Calu3 (cell line): ENCODE measurements around the gene SLC47A1. TPM values are rescaled to one million over a fixed set of nuclear protein-coding genes. Genes with fewer than 3 reads are reported as not detected.

Experiments used
- BruUV-seq: library from RNA; stranded (reverse); fragments of 400-500 nt; replicated peaks from 2 replicates; lab custom pipeline; 2021; lab: Mats Ljungman, UMichigan
- CTCF ChIA-PET: fragments of 300-600 bp; sonication (Branson Sonifier 250); formaldehyde crosslinking; loops from one replicate; lab custom pipeline; 2022; ENCODE audit warnings: antibody characterized with exemption; lab: Charles Lee
- DNase-seq: peaks from one replicate; pipeline ENCODE4 v3.0.0; 2022
- H3K27ac Mint-ChIP-seq: one replicate; pipeline ENCODE4 v1.8.0; 2022; ENCODE audit warnings: mixed read lengths; ENCODE audit not compliant: unreplicated experiment
- H3K27me3 Mint-ChIP-seq: one replicate; pipeline ENCODE4 v1.8.0; 2022; ENCODE audit warnings: mixed read lengths; ENCODE audit not compliant: unreplicated experiment
- H3K36me3 Mint-ChIP-seq: one replicate; pipeline ENCODE4 v1.8.0; 2022; ENCODE audit warnings: mild to moderate bottlenecking, moderate library complexity, mixed read lengths; ENCODE audit not compliant: insufficient read depth, unreplicated experiment
- H3K4me1 Mint-ChIP-seq: one replicate; pipeline ENCODE4 v1.8.0; 2022; ENCODE audit warnings: mild to moderate bottlenecking, low read depth, mixed read lengths; ENCODE audit not compliant: unreplicated experiment
- H3K4me3 Mint-ChIP-seq: one replicate; pipeline ENCODE4 v1.8.0; 2022; ENCODE audit warnings: mild to moderate bottlenecking, low read depth, moderate library complexity, mixed read lengths; ENCODE audit not compliant: unreplicated experiment
- H3K9me3 Mint-ChIP-seq: one replicate; pipeline ENCODE4 v1.8.0; 2022; ENCODE audit warnings: low read depth, mixed read lengths; ENCODE audit not compliant: unreplicated experiment
- intact Hi-C: fragments of 100-400 bp; cut with micrococcal nuclease; formaldehyde crosslinking; loops from one replicate; pipeline ENCODE4 v1.10.0; 2022; ENCODE audit not compliant: unreplicated experiment
- total RNA-seq: library from RNA; stranded (reverse); gene quantifications from 2 replicates; pipeline ENCODE4 v1.2.3, GENCODE V29; 2022
- TF ChIP-seq, protein P1 (sequence below): fragments of 200-600 bp; IDR thresholded peaks from one replicate; pipeline ENCODE4 v1.8.0; 2022; ENCODE audit warnings: antibody characterized with exemption; ENCODE audit not compliant: unreplicated experiment

The SLC47A1 gene
- total RNA-seq, 1 experiment from 2014 or later: not detected

DNA sequence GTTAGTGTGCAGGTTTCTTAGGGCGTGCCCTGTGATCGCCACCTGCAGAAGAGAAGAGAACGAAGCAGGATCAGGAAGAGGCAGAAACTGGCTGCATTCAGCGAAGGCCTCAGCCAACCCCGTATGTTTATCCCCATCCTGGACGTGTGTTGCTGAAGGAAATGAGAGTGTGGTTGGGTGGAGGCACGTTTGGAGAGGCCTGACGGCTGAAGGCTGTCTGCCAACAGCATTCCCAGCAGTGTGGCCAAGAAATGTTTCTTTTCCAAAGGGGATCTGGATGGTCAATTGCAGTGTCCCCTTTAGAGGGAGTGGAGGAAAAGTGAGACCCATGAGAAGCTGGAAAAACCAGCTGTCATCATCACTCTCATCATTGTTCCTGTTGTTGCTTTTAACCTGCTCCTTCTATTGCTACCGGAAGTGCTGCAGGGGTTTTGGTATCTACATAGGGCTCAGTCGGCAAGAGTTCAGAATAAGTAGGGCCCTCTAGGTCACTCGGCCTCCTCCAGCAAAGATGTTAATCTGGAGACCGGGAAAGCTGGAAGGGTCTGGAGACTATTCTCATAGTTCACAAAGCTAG lies 46.5 kb upstream of the SLC47A1 start:
- H3K27ac Mint-ChIP-seq: no peak overlapping the region

DNA sequence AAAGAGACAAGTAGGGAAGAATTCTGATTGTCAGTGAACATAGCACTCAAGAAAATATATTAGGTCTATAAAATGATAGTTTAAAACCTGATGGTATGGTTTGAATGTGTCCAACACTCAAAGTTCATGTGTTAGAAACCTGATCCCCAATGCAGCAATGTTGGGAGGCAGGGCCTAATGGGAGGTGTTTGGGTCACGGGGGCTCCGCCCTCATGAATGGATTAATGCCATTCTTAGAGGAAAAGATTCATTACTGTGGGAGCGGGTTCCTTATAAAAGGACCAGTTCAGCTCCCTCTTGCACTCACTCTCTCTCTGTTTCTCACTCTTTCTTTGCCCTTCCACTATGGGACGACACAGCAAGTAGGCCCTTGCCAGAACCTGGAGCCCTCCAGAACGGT lies 41.5 kb upstream of the SLC47A1 start:
- no peaks in the 10 kb centered on the region for H3K9me3 Mint-ChIP-seq
- H3K27ac Mint-ChIP-seq: no peak overlapping the region
- BruUV-seq: no TSS peak
- H3K27me3 Mint-ChIP-seq: peaks cover 23% of the 10 kb centered on the region
- no peak for DNase-seq
- intact Hi-C loops: no loop called here
- H3K4me3 Mint-ChIP-seq: no peak overlapping the region
- H3K36me3 Mint-ChIP-seq: no peaks in the 10 kb centered on the region
- H3K4me1 Mint-ChIP-seq: no peaks in the 10 kb centered on the region
- TF ChIP-seq, protein P1, sequence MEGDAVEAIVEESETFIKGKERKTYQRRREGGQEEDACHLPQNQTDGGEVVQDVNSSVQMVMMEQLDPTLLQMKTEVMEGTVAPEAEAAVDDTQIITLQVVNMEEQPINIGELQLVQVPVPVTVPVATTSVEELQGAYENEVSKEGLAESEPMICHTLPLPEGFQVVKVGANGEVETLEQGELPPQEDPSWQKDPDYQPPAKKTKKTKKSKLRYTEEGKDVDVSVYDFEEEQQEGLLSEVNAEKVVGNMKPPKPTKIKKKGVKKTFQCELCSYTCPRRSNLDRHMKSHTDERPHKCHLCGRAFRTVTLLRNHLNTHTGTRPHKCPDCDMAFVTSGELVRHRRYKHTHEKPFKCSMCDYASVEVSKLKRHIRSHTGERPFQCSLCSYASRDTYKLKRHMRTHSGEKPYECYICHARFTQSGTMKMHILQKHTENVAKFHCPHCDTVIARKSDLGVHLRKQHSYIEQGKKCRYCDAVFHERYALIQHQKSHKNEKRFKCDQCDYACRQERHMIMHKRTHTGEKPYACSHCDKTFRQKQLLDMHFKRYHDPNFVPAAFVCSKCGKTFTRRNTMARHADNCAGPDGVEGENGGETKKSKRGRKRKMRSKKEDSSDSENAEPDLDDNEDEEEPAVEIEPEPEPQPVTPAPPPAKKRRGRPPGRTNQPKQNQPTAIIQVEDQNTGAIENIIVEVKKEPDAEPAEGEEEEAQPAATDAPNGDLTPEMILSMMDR: no peak
- CTCF ChIA-PET: no interaction called here

More for the DNA sequence above, 46.5 kb upstream of the SLC47A1 start:
- no TSS peak for BruUV-seq
- TF ChIP-seq, protein P1: no peak
- DNase-seq: no peak
- Mint-ChIP-seq H3K4me3 (no peak overlapping the region), H3K36me3 (no peaks in the 10 kb centered on the region), H3K9me3 (no peaks in the 10 kb centered on the region), H3K27me3 (no peaks in the 10 kb centered on the region), H3K4me1 (no peaks in the 10 kb centered on the region)
- CTCF ChIA-PET: no interaction called here
- intact Hi-C loops: no loop called here

DNA sequence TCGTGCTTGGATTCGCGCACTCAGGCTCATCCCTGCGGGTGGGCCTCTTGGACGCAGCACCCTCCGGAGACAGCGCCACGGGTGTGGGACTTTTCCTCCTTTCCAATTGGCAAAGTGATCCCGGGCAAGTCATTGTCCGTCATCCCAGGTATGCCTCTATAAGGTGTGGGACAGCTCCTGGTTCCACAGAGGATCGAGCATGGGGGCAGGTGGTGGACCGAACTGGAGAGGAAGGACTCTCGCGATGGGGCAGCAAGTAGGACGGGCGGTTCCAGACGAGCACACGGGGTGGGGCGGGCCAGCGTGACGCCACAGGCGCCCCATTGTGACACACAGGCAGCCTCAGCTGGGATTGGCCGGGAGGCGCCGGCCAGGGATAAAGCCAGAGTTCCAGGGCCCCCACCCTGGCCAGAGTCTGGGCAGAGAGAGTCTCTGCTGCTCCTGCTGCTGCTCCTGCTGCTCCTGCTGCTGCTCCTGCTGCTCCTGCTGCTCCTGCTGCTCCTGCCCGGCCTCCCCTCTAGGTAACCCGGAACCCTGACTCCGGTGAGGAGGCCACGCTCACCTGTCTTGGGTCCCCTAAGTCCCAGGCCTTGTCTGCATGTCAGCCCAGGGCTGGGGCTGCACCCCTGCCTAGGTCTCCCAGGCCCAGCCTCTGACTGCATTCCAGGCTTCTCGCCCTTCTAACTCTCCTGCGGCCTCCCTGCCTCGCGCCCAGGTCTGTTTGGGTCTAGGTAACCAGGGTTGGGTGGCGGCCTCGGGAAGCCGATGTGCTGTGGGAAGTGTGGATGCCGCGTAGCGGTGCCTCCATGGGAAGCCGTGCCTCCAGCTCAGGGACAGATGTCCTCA lies 38.5 kb upstream of the SLC47A1 start:
- no TSS peak for BruUV-seq
- no peak for DNase-seq
- intact Hi-C loops: no loop called here
- no peak overlapping the region for H3K4me3 Mint-ChIP-seq
- H3K27ac Mint-ChIP-seq: no peak overlapping the region
- no peaks in the 10 kb centered on the region for H3K9me3 Mint-ChIP-seq
- no peaks in the 10 kb centered on the region for H3K4me1 Mint-ChIP-seq
- peaks cover 25% of the 10 kb centered on the region for H3K27me3 Mint-ChIP-seq
- CTCF ChIA-PET: no interaction called here
- H3K36me3 Mint-ChIP-seq: no peaks in the 10 kb centered on the region
- TF ChIP-seq, protein P1: no peak

DNA sequence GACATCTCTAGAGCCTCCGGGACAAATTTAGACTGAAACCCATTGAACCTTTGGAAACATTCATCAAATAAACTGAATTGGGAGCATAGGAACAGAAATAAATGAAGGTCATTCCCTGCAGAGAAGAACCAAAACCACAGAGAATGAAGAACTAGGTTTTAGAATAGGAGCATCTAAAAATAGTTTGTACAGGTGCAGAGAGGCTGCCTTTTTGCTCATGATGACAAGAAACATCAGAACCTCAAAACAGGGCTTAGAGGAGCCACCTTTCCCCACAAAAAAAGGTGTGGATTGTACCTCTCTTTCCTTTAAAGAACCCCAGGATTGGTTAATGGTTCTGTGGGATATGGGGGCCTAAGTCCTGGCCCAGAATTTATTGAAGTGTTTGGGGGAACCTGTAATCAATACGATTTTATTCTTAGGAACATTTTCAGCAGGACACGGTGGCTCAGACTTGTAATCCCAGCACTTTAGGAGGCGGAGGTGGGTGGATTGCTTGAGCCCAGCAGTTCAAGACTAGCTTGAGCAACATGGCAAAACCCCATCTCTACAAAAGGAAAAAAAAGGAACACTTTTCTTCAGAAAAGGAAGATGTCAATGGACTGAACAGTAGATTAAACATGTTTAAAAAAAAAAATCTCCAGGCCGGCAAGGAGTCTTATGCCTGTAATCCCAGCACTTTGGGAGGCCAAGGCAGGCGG lies 37.7 kb upstream of the SLC47A1 start:
- DNase-seq: no peak
- Mint-ChIP-seq H3K36me3 (no peaks in the 10 kb centered on the region), H3K4me1 (no peaks in the 10 kb centered on the region), H3K9me3 (no peaks in the 10 kb centered on the region), H3K27ac (no peak overlapping the region), H3K27me3 (peaks cover 25% of the 10 kb centered on the region), H3K4me3 (no peak overlapping the region)
- no TSS peak for BruUV-seq
- CTCF ChIA-PET: no interaction called here
- intact Hi-C loops: no loop called here
- TF ChIP-seq, protein P1: no peak
